HepG2 (cell line): ENCODE results near the gene SYTL2. TPM values are rescaled to one million over a fixed set of nuclear protein-coding genes. Genes with fewer than 3 reads are reported as not detected.

Experiments
- ATAD3A ChIP-seq: sonication (generic); formaldehyde crosslinking; IDR thresholded peaks from 2 replicates; pipeline ENCODE4 v1.4.0; 2020; ENCODE audit warnings: missing genetic modification reagents
- CEBPB ChIP-seq: IDR thresholded peaks from 2 replicates; pipeline ENCODE4 v1.6.1; 2011; ENCODE audit warnings: low read depth, low read length, improper control_type of control experiment, borderline replicate concordance
- CHD4 ChIP-seq: fragments of 200-600 bp; sonication (generic); IDR thresholded peaks from 2 replicates; pipeline ENCODE4 v1.7.0; 2017; ENCODE audit warnings: mild to moderate bottlenecking, low read length, borderline replicate concordance
- HNRNPLL ChIP-seq: fragments of 200-400 bp; formaldehyde crosslinking; IDR thresholded peaks from 2 replicates; pipeline ENCODE4 v1.6.1; 2017; ENCODE audit warnings: mild to moderate bottlenecking, low read depth, low read length; ENCODE audit not compliant: poor library complexity, severe bottlenecking
- MIER2 ChIP-seq: IDR thresholded peaks from 2 replicates; pipeline ENCODE4 v1.6.1; 2016; ENCODE audit warnings: missing biosample characterization, missing genetic modification reagents
- POLR2AphosphoS5 ChIP-seq: IDR thresholded peaks from 2 replicates; pipeline ENCODE4 v1.6.1; 2012; ENCODE audit warnings: low read depth, low read length
- RARG ChIP-seq: sonication (generic); formaldehyde crosslinking; IDR thresholded peaks from 2 replicates; pipeline ENCODE4 v1.4.0; 2020; ENCODE audit warnings: low read depth, mild to moderate bottlenecking, missing genetic modification reagents
- SRY ChIP-seq: sonication (generic); formaldehyde crosslinking; IDR thresholded peaks from 2 replicates; pipeline ENCODE4 v1.8.0; 2022; ENCODE audit warnings: mild to moderate bottlenecking, missing genetic modification reagents
- THYN1 ChIP-seq: sonication (generic); formaldehyde crosslinking; IDR thresholded peaks from 2 replicates; pipeline ENCODE4 v1.8.1; 2023; ENCODE audit warnings: low read depth, mild to moderate bottlenecking, moderate library complexity, missing genetic modification reagents, borderline replicate concordance
- TOE1 ChIP-seq: sonication (generic); formaldehyde crosslinking; IDR thresholded peaks from 2 replicates; pipeline ENCODE4 v1.4.0; 2020; ENCODE audit warnings: mild to moderate bottlenecking, missing genetic modification reagents
- TOPORS ChIP-seq: sonication (generic); formaldehyde crosslinking; IDR thresholded peaks from 2 replicates; pipeline ENCODE4 v1.8.0; 2023; ENCODE audit warnings: mild to moderate bottlenecking, missing genetic modification reagents
- ZNF282 ChIP-seq: fragments of 450-650 bp; IDR thresholded peaks from 2 replicates; pipeline ENCODE4 v1.6.1; 2018; ENCODE audit not compliant: partially characterized antibody
- ZNF549 ChIP-seq: sonication (generic); formaldehyde crosslinking; IDR thresholded peaks from 2 replicates; pipeline ENCODE4 v1.5.0; 2020; ENCODE audit warnings: missing genetic modification reagents
- polyA plus RNA-seq, 8 experiments: library from polyadenylated mRNA; depleted of rRNA in 3 of 8; stranded (reverse) in 7 of 8; unstranded in 1 of 8; fragments of >200 nt; fragmentation: Illumina TruSeq in 4 of 8; extraction: Trizol in 4 of 8; gene quantifications; 2 replicates each; pipeline versions ENCODE4 v1.2.1 to v1.2.3, GENCODE V29; 2011 to 2016; ENCODE audit warnings: low read depth in 4 of 8, missing spikeins in 1 of 8, mixed read lengths in 1 of 8; ENCODE audit not compliant: insufficient read depth in 1 of 8
- total RNA-seq, 5 experiments: library from RNA; depleted of rRNA; stranded (reverse); fragments of >200 nt; fragmentation: Illumina TruSeq; extraction: Trizol; gene quantifications; 2 replicates each; pipeline ENCODE4 v1.2.3, GENCODE V29; 2016; ENCODE audit warnings: low read depth in 1 of 5
- TF ChIP-seq, protein P1 (sequence below): sonication (generic); formaldehyde crosslinking; conservative IDR thresholded peaks from 2 replicates; pipeline ENCODE4 v1.8.0; 2022; ENCODE audit warnings: low read depth, missing genetic modification reagents
- TF ChIP-seq, protein P2 (sequence below): sonication (generic); formaldehyde crosslinking; IDR thresholded peaks from 2 replicates; pipeline ENCODE4 v1.4.0; 2020; ENCODE audit warnings: mild to moderate bottlenecking, missing genetic modification reagents, borderline replicate concordance
- TF ChIP-seq, protein P3 (sequence below): sonication (generic); formaldehyde crosslinking; IDR thresholded peaks from 2 replicates; pipeline ENCODE4 v1.9.0; 2022; ENCODE audit warnings: missing genetic modification reagents, mild to moderate bottlenecking, borderline replicate concordance

SYTL2 gene
- total and polyA plus RNA-seq, 2 of the 13 experiments (the other 11 are each of a cell fraction or from before 2014, with no cell fraction given), result 0.77 to 0.90 TPM

DNA sequence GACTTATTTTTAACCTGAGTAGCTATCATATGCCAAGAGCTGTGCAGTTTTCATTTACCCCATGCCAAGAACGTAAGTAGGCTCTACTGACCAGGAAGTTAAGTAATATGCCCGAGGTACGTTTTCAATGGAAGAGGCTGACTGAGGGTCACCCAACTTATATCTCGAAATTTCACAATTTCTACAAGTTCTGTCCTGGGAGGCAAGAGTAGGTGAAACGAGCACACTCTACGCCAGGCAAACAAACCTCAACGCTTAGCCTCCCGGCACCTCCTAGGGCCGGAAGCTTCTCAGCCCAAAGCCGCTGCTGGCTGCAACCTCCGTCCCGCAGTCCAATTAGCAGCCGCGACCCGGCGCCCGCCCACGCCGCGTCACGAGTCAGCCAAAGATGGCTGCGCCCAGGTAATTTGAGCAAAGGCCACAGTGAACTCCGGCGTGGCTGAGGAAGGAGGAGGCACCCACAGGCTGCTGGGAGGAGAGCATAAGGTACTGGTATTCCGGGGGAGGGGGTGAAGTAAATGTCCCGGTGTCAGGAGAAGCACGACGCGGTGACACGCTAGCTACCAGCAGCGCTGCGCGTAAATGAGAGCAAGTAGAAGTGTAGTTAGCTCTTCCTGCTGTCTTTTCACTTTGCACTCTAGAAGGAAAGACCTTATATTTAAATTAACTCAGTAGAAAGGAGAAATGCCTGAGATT lies 163.2 kb downstream of the SYTL2 start, which contains the start of gene TMEM126A (continued):
- TF ChIP-seq SRY (peak; percentile 77; the same call in 1 of the 2 replicates), TOPORS (peak; percentile 62; the same call in 1 of the 2 replicates), RARG (no peak), CHD4 (no peak), ATAD3A (no peak), ZNF282 (no peak), CEBPB (peak; percentile 29; the same call in 1 of the 2 replicates), HNRNPLL (peak; percentile 84), ZNF549 (CRISPR knock-in tag) (no peak), MIER2 (CRISPR knock-in tag) (no peak), THYN1 (CRISPR knock-in tag) (no peak), TOE1 (CRISPR knock-in tag) (no peak), POLR2AphosphoS5 (peak; percentile 93)
- TF ChIP-seq, protein P1, sequence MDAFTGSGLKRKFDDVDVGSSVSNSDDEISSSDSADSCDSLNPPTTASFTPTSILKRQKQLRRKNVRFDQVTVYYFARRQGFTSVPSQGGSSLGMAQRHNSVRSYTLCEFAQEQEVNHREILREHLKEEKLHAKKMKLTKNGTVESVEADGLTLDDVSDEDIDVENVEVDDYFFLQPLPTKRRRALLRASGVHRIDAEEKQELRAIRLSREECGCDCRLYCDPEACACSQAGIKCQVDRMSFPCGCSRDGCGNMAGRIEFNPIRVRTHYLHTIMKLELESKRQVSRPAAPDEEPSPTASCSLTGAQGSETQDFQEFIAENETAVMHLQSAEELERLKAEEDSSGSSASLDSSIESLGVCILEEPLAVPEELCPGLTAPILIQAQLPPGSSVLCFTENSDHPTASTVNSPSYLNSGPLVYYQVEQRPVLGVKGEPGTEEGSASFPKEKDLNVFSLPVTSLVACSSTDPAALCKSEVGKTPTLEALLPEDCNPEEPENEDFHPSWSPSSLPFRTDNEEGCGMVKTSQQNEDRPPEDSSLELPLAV, result no peak
- TF ChIP-seq, protein P2, sequence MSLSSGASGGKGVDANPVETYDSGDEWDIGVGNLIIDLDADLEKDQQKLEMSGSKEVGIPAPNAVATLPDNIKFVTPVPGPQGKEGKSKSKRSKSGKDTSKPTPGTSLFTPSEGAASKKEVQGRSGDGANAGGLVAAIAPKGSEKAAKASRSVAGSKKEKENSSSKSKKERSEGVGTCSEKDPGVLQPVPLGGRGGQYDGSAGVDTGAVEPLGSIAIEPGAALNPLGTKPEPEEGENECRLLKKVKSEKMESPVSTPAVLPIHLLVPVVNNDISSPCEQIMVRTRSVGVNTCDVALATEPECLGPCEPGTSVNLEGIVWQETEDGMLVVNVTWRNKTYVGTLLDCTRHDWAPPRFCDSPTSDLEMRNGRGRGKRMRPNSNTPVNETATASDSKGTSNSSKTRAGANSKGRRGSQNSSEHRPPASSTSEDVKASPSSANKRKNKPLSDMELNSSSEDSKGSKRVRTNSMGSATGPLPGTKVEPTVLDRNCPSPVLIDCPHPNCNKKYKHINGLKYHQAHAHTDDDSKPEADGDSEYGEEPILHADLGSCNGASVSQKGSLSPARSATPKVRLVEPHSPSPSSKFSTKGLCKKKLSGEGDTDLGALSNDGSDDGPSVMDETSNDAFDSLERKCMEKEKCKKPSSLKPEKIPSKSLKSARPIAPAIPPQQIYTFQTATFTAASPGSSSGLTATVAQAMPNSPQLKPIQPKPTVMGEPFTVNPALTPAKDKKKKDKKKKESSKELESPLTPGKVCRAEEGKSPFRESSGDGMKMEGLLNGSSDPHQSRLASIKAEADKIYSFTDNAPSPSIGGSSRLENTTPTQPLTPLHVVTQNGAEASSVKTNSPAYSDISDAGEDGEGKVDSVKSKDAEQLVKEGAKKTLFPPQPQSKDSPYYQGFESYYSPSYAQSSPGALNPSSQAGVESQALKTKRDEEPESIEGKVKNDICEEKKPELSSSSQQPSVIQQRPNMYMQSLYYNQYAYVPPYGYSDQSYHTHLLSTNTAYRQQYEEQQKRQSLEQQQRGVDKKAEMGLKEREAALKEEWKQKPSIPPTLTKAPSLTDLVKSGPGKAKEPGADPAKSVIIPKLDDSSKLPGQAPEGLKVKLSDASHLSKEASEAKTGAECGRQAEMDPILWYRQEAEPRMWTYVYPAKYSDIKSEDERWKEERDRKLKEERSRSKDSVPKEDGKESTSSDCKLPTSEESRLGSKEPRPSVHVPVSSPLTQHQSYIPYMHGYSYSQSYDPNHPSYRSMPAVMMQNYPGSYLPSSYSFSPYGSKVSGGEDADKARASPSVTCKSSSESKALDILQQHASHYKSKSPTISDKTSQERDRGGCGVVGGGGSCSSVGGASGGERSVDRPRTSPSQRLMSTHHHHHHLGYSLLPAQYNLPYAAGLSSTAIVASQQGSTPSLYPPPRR (CRISPR knock-in tag), result no peak
- TF ChIP-seq, protein P3, sequence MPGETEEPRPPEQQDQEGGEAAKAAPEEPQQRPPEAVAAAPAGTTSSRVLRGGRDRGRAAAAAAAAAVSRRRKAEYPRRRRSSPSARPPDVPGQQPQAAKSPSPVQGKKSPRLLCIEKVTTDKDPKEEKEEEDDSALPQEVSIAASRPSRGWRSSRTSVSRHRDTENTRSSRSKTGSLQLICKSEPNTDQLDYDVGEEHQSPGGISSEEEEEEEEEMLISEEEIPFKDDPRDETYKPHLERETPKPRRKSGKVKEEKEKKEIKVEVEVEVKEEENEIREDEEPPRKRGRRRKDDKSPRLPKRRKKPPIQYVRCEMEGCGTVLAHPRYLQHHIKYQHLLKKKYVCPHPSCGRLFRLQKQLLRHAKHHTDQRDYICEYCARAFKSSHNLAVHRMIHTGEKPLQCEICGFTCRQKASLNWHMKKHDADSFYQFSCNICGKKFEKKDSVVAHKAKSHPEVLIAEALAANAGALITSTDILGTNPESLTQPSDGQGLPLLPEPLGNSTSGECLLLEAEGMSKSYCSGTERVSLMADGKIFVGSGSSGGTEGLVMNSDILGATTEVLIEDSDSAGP (CRISPR knock-in tag), result peak; percentile 71
